Activated naive CD8-positive, alpha-beta T cell treated with anti-CD3 and anti-CD28 coated beads, Interleukin-2, amount 50 U/mL, for 24 hours (primary cell): ENCODE measurements around the gene LRIT2.
A peak's percentile ranks its signal among the peaks of the same experiment; 100 is the strongest.

Source experiments
- ATAC-seq: fragments of 150-1000 bp; cut with Tn5 transposase; one replicate; pipeline ENCODE4 v1.10.0; 2021
- DNase-seq: peaks from one replicate; pipeline ENCODE4 v3.0.0; 2021
- H3K27ac Mint-ChIP-seq: one replicate; pipeline ENCODE4 v1.8.0; 2021; ENCODE audit warnings: mild to moderate bottlenecking, mixed read lengths
- H3K27me3 Mint-ChIP-seq: one replicate; pipeline ENCODE4 v1.8.0; 2021; ENCODE audit warnings: mixed read lengths
- H3K36me3 Mint-ChIP-seq: one replicate; pipeline ENCODE4 v1.8.0; 2021; ENCODE audit warnings: low read depth, mixed read lengths
- H3K4me1 Mint-ChIP-seq: one replicate; pipeline ENCODE4 v1.8.0; 2021; ENCODE audit warnings: mixed read lengths
- H3K4me3 Mint-ChIP-seq: one replicate; pipeline ENCODE4 v1.8.0; 2021; ENCODE audit warnings: mild to moderate bottlenecking, moderate library complexity, mixed read lengths
- H3K9me3 Mint-ChIP-seq: one replicate; pipeline ENCODE4 v1.8.0; 2021; ENCODE audit warnings: mixed read lengths

Gene LRIT2

DNA sequence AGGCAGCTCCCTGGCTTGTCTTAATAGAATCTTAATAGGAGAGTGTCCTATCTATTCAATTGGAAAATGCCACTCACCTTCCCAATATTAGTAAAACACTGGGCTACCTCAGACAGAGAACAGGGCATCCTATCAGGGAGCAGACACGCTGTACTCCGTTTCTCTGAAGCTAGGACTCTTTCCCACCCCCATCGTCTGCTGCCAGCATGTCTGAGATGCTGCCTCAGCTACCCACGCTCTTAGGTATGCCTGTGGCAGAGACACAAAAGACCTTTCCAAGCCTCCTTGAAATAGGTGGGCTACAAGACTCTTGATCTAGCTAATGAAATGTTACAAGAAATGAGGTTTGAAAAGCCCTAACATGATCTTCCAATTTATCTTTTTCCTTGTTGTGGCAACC, 2.5 kb upstream of the LRIT2 start:
- H3K36me3 Mint-ChIP-seq = no peaks in the 10 kb centered on the region
- H3K27ac Mint-ChIP-seq = no peak overlapping the region
- ATAC-seq (no peak), DNase-seq (no peak)
- H3K4me3 Mint-ChIP-seq = no peak overlapping the region
- H3K4me1 Mint-ChIP-seq = no peaks in the 10 kb centered on the region
- H3K27me3 Mint-ChIP-seq = peaks cover 14% of the 10 kb centered on the region
- no peaks in the 10 kb centered on the region for H3K9me3 Mint-ChIP-seq

DNA sequence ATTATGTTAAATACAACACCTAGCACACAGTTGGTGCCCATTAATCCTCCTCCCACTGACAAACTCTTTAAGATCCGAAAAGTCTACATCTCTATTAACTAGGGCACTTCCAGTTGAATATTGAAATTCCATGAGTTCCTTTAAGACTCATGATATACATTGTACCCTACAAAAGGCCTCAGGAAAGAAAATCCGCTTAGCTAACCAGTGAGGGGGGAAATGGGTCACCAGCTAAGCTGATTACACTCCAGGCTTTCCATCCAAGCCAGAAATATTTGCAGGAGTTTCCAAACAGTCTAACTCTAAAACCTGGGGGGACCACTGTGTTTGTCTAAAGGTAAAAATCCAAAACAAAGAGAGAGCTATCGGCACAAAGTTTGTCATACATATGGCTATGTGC, 1.3 kb upstream of the LRIT2 start:
- no peak for ATAC-seq
- peaks cover 14% of the 10 kb centered on the region for H3K27me3 Mint-ChIP-seq
- no peaks in the 10 kb centered on the region for H3K4me1 Mint-ChIP-seq
- DNase-seq = no peak
- H3K27ac Mint-ChIP-seq = no peak overlapping the region
- no peaks in the 10 kb centered on the region for H3K9me3 Mint-ChIP-seq
- H3K4me3 Mint-ChIP-seq = no peak overlapping the region
- no peaks in the 10 kb centered on the region for H3K36me3 Mint-ChIP-seq

DNA sequence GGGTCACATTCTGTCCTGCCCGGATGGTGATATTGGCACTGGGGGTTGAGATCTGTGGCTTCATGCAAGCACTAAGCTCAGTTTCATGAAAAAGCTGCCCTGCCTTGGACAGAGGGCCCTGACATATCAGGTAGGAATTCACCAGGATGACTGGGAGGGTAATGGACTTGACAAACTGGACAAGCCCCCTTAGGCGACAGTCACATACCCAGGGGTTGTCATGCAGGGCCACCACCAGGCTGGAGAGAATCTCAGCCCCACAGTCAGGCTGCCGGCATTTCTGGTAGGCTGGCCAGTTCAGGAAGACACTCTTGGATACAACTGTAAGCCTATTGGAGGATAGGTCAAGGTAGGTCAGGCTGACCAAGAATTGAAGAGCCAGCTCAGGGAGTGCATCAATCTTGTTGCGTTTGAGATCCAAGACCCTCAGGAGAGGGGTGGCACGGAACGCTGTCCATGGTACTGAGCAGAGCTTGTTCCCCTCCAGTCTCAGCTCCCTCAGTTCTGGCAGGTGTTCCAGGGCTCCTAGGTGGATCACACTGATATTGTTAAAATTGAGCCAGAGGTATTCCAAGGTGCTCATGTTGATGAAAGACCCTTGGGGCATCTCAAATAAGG, 824 bp downstream of the LRIT2 start:
- Mint-ChIP-seq H3K36me3 (no peaks in the 10 kb centered on the region), H3K4me1 (no peaks in the 10 kb centered on the region), H3K4me3 (no peak overlapping the region), H3K9me3 (peaks cover 6% of the 10 kb centered on the region), H3K27ac (no peak overlapping the region), H3K27me3 (peaks cover 16% of the 10 kb centered on the region)
- ATAC-seq (no peak), DNase-seq (no peak)

DNA sequence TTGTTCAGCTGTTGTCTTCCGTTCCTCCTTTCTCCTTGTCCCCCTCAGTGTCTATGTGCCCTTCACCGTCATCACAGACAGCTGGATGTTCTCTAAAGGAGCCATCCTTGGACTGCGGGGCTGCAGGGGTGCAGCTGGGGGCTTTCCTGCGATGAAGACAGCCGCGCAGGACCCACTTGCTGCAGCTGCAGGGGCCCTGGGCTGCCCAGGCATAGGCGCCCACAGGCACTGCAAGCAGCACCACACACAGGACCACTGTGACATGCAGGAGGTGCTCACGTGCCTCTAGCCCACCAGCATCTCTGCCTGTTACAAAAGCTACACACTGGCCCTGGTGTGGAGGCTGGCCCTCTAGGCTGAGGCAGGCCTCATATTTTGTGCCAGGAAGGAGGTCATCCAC, 3.4 kb downstream of the LRIT2 start:
- H3K4me1 Mint-ChIP-seq = no peaks in the 10 kb centered on the region
- DNase-seq = no peak
- H3K36me3 Mint-ChIP-seq = no peaks in the 10 kb centered on the region
- H3K9me3 Mint-ChIP-seq = peaks cover 11% of the 10 kb centered on the region
- peaks cover 6% of the 10 kb centered on the region for H3K27me3 Mint-ChIP-seq
- no peak overlapping the region for H3K4me3 Mint-ChIP-seq
- ATAC-seq = no peak
- no peak overlapping the region for H3K27ac Mint-ChIP-seq

DNA sequence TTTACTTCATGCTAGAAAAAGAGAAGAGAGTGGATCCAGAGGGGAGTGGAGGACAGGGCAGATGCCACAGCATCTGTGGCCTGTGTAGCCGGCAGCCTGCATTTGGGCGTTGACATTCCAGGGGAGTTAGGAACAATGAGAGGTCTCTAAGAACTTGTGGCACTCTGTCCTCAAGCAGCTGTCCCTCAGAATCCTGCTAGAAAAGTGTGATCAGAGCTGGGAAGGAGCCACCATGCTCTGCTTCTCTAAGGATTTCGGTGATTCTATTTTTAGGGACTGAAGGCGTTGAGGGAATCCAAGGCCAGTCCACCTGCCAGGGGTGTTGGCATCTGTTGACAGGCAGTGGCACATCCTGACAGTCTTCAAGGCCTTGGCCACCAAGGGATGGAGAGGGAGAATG, 7.6 kb downstream of the LRIT2 start:
- no peak for ATAC-seq
- Mint-ChIP-seq H3K36me3 (no peaks in the 10 kb centered on the region), H3K4me1 (no peaks in the 10 kb centered on the region), H3K27ac (no peak overlapping the region), H3K9me3 (peaks cover 11% of the 10 kb centered on the region), H3K27me3 (peaks cover 2% of the 10 kb centered on the region), H3K4me3 (no peak overlapping the region)
- DNase-seq = no peak

DNA sequence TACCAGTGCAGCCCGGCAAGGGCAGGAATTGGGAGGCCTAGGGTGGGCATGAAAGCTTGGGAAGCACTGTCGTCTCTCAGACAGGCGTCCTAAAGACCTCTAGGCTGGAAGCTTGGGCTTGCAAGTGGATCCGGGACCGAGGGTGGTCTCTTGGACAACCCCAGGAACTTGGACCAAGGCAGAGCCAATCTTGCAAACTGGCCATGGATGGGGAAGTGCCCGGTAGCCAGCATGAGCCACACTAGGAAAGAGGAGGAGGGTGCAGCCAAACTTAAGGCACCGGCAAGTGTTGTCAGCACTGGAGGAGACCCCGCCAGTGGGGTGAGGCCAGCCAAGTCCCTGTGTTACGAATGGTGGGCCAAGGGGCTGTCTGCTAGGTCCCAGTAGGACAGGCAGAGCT, 8.5 kb downstream of the LRIT2 start:
- H3K27me3 Mint-ChIP-seq = peaks cover 2% of the 10 kb centered on the region
- ATAC-seq (no peak), DNase-seq (no peak)
- H3K4me1 Mint-ChIP-seq = no peaks in the 10 kb centered on the region
- H3K27ac Mint-ChIP-seq = no peak overlapping the region
- H3K9me3 Mint-ChIP-seq = peaks cover 11% of the 10 kb centered on the region
- no peak overlapping the region for H3K4me3 Mint-ChIP-seq
- no peaks in the 10 kb centered on the region for H3K36me3 Mint-ChIP-seq

DNA sequence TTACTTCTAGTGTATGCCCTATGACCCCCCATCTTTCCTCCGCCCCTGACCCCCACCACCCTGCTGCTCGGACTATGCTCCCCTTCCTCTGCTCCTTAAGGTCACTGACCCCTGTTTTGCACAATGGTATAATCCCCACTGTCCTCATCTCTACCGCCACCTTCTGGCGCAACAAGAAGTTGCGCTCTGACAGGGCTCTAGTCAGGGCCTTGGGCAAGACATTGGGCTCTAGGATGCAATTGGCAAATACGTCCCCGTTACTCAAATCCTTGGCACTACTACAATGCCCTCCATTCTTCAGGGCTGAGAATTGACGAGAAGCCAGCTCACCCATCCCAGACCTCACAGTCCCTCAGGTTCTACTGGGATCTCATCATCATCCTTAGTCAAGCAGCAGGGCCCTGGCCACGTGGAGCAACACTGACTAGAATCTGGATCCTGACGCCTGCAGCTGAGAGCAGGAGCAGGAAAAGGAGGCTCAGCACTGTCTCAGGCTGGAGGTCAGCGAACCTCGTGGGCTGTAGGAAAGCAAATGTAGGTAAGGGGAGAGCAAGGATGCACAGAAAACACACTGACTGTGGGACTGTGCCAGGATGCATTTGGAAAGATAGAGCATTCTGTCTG, 10.6 kb downstream of the LRIT2 start:
- peak; percentile 43 for DNase-seq
- Mint-ChIP-seq H3K27me3 (no peaks in the 10 kb centered on the region), H3K4me3 (no peak overlapping the region), H3K36me3 (no peaks in the 10 kb centered on the region), H3K27ac (no peak overlapping the region), H3K4me1 (no peaks in the 10 kb centered on the region), H3K9me3 (peaks cover 7% of the 10 kb centered on the region)
- ATAC-seq = peak; percentile 45

DNA sequence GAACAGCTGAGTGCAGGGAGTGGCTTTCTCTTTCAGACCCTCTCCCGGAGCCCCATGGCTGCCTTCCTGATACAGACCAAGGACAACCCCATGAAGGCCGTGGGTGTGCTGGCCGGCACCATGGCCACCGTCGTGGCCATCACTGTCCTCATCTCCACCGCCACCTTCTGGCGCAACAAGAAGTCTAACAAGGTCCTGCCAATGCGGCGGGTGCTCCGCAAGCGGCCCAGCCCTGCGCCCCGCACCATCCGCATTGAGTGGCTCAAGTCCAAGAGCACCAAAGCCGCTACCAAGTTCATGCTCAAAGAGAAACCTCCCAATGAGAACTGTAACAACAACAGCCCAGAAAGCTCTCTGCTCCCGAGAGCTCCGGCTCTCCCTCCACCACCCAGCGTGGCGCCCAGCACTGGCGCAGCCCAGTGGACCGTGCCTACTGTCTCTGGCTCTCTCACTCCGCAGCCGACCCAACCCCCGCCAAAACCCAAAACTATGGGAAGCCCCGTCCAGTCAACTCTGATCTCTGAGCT, 11.2 kb downstream of the LRIT2 start:
- H3K27me3 Mint-ChIP-seq = no peaks in the 10 kb centered on the region
- ATAC-seq (peak; percentile 22), DNase-seq (no peak)
- no peaks in the 10 kb centered on the region for H3K4me1 Mint-ChIP-seq
- no peak overlapping the region for H3K4me3 Mint-ChIP-seq
- H3K9me3 Mint-ChIP-seq = peaks cover under 1% of the 10 kb centered on the region
- no peak overlapping the region for H3K27ac Mint-ChIP-seq
- no peaks in the 10 kb centered on the region for H3K36me3 Mint-ChIP-seq

DNA sequence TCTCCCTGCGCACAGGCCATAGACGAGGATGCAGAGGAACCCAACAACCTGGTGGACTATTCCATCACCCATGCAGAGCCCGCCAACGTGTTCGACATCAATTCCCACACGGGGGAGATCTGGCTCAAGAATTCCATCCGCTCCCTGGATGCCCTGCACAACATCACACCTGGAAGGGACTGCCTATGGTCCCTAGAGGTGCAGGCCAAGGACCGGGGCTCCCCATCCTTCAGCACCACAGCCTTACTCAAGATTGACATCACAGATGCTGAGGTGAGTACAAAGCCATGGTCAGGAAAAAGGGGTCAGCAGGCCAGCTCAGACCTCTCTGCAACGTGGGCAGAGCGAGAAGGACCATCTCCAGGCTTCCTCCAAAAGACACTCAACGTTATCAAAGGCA, 12.3 kb downstream of the LRIT2 start:
- Mint-ChIP-seq H3K36me3 (no peaks in the 10 kb centered on the region), H3K9me3 (no peaks in the 10 kb centered on the region), H3K27me3 (no peaks in the 10 kb centered on the region), H3K4me3 (no peak overlapping the region), H3K4me1 (no peaks in the 10 kb centered on the region), H3K27ac (no peak overlapping the region)
- ATAC-seq (no peak), DNase-seq (no peak)

DNA sequence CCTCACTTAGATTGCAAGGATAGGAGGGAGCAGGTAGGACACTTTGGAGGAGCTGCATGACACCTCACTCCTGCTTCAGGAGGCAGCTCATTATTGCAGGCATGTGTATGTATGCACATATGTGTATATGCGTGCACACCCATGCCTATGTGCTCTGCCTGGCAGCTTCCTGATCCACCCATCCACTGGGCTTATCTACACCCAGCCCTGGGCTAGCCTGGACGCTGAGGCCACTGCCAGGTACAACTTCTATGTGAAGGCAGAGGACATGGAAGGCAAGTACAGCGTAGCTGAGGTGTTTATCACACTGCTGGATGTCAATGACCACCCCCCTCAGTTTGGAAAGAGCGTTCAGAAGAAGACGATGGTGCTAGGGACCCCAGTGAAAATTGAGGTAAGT, 13.3 kb downstream of the LRIT2 start:
- no peak for DNase-seq
- no peaks in the 10 kb centered on the region for H3K36me3 Mint-ChIP-seq
- H3K4me3 Mint-ChIP-seq = no peak overlapping the region

DNA sequence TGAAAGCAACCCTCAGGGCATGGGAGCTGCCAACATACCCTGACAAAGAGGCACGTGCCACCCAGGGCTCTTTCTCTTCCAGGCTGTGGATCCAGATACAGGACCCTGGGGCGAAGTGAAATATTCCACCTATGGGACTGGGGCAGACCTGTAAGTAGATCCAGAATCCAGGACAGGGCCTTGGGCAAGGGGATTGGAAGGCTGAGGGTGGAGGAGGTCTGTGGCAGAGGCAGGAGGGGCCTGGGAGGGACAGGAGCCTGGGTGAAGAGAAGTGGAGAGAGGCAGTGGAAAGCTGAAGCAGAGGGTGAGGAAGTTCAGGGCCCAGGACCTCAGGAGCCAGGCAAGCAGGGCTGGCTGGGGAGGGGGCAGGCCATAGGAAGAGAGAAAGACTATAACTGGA, 13.8 kb downstream of the LRIT2 start:
- Mint-ChIP-seq H3K36me3 (no peaks in the 10 kb centered on the region), H3K4me3 (no peak overlapping the region), H3K27me3 (peaks cover 5% of the 10 kb centered on the region), H3K9me3 (no peaks in the 10 kb centered on the region), H3K27ac (no peak overlapping the region), H3K4me1 (no peaks in the 10 kb centered on the region)
- ATAC-seq (no peak), DNase-seq (no peak)

More for the DNA sequence above, 13.3 kb downstream of the LRIT2 start:
- Mint-ChIP-seq H3K9me3 (no peaks in the 10 kb centered on the region), H3K27ac (no peak overlapping the region), H3K4me1 (no peaks in the 10 kb centered on the region), H3K27me3 (peaks cover 3% of the 10 kb centered on the region)
- no peak for ATAC-seq

DNA sequence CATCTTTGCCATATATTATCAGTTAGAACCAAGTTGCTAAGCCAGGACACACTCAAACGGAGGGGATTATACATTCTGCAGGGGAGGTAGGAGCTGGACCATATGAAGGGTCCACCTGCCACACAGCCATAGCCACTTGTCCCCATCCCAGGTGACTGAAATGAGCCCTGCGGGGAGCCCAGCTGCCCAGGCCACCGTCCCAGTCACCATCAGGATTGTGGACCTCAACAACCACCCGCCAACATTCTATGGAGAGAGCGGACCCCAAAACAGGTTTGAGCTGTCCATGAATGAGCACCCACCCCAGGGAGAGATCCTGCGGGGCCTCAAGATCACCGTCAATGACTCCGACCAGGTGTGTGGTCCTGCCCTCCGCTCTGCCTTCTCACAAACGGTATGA, 17.3 kb downstream of the LRIT2 start:
- DNase-seq (no peak), ATAC-seq (no peak)
- no peak overlapping the region for H3K27ac Mint-ChIP-seq

DNA sequence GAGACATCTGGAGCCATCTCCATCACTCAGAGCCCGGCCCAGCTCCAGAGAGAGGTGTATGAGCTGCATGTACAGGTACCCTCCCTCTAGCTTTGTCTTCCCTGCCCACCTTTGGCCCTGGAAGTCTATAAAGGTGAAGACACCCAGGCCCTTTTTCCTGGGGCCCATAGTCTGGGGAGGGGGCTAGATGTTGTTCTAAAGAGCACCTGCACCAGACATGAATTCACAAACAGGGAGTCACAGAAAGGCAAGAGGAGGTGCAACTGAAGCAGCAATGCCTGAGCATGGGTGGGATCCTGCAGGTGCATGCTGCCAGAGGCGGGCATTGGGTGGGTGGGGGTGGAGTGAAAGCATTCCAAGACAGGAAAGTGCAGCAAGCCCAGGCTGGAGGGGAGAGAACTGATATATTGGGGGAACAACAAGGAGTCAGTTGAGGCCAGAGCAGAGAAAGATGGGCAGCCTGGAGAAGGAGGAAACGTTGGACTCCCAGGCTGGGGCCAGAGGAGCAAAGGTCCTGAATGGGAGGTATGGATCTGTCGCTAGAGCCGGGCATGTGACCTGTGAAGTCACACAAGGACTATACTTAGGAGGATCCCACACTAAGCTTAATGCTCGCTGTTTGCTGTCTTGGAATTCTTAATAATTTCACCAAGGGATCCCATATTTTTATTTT, 19.4 kb downstream of the LRIT2 start:
- Mint-ChIP-seq H3K27ac (no peak overlapping the region), H3K36me3 (no peaks in the 10 kb centered on the region), H3K4me1 (no peaks in the 10 kb centered on the region), H3K9me3 (no peaks in the 10 kb centered on the region), H3K27me3 (peaks cover 5% of the 10 kb centered on the region), H3K4me3 (no peak overlapping the region)
- no peak for DNase-seq
- no peak for ATAC-seq

More for the DNA sequence above, 17.3 kb downstream of the LRIT2 start:
- no peaks in the 10 kb centered on the region for H3K9me3 Mint-ChIP-seq
- no peak overlapping the region for H3K4me3 Mint-ChIP-seq
- H3K27me3 Mint-ChIP-seq = peaks cover 5% of the 10 kb centered on the region
- no peaks in the 10 kb centered on the region for H3K4me1 Mint-ChIP-seq
- H3K36me3 Mint-ChIP-seq = no peaks in the 10 kb centered on the region

DNA sequence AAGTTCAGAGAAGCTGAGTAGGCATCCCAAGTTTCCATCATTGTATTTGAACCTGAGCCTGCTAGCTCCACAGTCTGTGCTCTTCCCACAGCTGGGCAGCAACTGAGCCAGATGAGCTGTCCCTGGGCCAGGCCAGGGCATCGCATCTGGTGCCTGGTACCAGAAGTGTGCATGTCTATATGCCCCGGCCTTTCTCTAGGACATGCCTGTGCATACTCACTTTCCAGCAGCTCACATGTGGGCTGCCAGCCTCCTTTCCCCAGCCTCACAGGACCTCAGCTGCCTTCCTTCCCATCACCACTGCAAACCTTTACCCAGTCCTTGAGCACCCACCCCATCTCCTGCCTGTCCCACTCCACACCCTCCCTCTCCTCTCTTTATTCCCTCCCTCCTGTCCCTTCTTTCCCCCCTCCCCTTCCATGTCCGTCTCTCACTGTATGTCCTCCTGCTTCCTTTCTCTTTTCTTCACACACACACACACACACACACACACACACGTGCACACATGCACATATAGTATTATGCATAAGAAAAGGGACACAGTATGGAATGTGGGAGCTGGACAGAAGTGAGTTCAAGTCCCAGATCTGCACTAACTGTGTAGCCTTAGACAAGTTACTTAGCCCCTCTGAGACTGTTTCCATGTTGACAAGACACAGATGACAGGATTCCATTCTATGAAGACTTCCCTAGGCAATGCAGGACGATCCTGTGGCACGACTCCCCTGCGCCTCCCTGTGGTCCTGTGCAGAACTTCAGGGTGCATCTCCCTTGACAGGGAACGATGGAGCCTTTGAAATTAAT, 20.1 kb downstream of the LRIT2 start:
- Mint-ChIP-seq H3K4me1 (no peaks in the 10 kb centered on the region), H3K4me3 (no peak overlapping the region), H3K27ac (no peak overlapping the region), H3K9me3 (no peaks in the 10 kb centered on the region), H3K36me3 (no peaks in the 10 kb centered on the region), H3K27me3 (peaks cover 5% of the 10 kb centered on the region)
- peak; percentile 79 for ATAC-seq
- peak; percentile 77 for DNase-seq
